ENCODE measurements around the gene PNLDC1. TPM values are rescaled to one million over a fixed set of nuclear protein-coding genes. Genes with fewer than 3 reads are reported as not detected.

PNLDC1 gene
- total and polyA plus RNA-seq, 9 of the 15 experiments (the other 6 are each of a cell fraction or from before 2014, with no cell fraction given): 0.12 TPM; not detected in 8

GRCh38 chr6:159789377-159790148, 10.5 kb upstream of the PNLDC1 start, which contains the start of gene TCP1 (continued):
- TF ChIP-seq ZBTB40 (IDR thresholded peaks at IDR 0.05) (peak; percentile 96), ZBTB40 (CRISPR knock-in tag; IDR thresholded peaks at IDR 0.05) (no peak), EP300 (IDR thresholded peaks at IDR 0.05; ENCODE audit: low read length) (peak; percentile 73), ZNF239 (CRISPR knock-in tag; IDR thresholded peaks at IDR 0.05) (0 out of 2 replicates have a peak, but pooled peaks have one; percentile 22), IFI16 (CRISPR knock-in tag; IDR thresholded peaks at IDR 0.05) (0 out of 2 replicates have a peak, but pooled peaks have one; percentile 32), ARID1B (IDR thresholded peaks at IDR 0.05) (no peak; the same call in 1 of the 2 replicates), ADNP (tag; IDR thresholded peaks at IDR 0.05) (no peak), PPARD (CRISPR knock-in tag; IDR thresholded peaks at IDR 0.05) (no peak), SMARCB1 (IDR thresholded peaks at IDR 0.05; ENCODE audit: insufficient read length, low read depth) (no peak), ZZZ3 (IDR thresholded peaks at IDR 0.05) (no peak; the same call in 1 of the 2 replicates)
- TF ChIP-seq, protein P1, sequence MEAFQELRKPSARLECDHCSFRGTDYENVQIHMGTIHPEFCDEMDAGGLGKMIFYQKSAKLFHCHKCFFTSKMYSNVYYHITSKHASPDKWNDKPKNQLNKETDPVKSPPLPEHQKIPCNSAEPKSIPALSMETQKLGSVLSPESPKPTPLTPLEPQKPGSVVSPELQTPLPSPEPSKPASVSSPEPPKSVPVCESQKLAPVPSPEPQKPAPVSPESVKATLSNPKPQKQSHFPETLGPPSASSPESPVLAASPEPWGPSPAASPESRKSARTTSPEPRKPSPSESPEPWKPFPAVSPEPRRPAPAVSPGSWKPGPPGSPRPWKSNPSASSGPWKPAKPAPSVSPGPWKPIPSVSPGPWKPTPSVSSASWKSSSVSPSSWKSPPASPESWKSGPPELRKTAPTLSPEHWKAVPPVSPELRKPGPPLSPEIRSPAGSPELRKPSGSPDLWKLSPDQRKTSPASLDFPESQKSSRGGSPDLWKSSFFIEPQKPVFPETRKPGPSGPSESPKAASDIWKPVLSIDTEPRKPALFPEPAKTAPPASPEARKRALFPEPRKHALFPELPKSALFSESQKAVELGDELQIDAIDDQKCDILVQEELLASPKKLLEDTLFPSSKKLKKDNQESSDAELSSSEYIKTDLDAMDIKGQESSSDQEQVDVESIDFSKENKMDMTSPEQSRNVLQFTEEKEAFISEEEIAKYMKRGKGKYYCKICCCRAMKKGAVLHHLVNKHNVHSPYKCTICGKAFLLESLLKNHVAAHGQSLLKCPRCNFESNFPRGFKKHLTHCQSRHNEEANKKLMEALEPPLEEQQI (IDR thresholded peaks at IDR 0.05): no peak
- TF ChIP-seq, protein P2, sequence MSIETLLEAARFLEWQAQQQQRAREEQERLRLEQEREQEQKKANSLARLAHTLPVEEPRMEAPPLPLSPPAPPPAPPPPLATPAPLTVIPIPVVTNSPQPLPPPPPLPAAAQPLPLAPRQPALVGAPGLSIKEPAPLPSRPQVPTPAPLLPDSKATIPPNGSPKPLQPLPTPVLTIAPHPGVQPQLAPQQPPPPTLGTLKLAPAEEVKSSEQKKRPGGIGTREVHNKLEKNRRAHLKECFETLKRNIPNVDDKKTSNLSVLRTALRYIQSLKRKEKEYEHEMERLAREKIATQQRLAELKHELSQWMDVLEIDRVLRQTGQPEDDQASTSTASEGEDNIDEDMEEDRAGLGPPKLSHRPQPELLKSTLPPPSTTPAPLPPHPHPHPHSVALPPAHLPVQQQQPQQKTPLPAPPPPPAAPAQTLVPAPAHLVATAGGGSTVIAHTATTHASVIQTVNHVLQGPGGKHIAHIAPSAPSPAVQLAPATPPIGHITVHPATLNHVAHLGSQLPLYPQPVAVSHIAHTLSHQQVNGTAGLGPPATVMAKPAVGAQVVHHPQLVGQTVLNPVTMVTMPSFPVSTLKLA (conservative IDR thresholded peaks at IDR 0.05): peak in 1 of 2 experiments; percentile 2; a peak in 2 of 4 replicates
- TF ChIP-seq, protein P3, sequence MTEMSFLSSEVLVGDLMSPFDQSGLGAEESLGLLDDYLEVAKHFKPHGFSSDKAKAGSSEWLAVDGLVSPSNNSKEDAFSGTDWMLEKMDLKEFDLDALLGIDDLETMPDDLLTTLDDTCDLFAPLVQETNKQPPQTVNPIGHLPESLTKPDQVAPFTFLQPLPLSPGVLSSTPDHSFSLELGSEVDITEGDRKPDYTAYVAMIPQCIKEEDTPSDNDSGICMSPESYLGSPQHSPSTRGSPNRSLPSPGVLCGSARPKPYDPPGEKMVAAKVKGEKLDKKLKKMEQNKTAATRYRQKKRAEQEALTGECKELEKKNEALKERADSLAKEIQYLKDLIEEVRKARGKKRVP (CRISPR knock-in tag; IDR thresholded peaks at IDR 0.05): peak; percentile 60; the same call in 1 of the 2 replicates
